ENCODE data around the gene MED4.

The MED4 gene, protein sequence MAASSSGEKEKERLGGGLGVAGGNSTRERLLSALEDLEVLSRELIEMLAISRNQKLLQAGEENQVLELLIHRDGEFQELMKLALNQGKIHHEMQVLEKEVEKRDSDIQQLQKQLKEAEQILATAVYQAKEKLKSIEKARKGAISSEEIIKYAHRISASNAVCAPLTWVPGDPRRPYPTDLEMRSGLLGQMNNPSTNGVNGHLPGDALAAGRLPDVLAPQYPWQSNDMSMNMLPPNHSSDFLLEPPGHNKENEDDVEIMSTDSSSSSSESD

DNA sequence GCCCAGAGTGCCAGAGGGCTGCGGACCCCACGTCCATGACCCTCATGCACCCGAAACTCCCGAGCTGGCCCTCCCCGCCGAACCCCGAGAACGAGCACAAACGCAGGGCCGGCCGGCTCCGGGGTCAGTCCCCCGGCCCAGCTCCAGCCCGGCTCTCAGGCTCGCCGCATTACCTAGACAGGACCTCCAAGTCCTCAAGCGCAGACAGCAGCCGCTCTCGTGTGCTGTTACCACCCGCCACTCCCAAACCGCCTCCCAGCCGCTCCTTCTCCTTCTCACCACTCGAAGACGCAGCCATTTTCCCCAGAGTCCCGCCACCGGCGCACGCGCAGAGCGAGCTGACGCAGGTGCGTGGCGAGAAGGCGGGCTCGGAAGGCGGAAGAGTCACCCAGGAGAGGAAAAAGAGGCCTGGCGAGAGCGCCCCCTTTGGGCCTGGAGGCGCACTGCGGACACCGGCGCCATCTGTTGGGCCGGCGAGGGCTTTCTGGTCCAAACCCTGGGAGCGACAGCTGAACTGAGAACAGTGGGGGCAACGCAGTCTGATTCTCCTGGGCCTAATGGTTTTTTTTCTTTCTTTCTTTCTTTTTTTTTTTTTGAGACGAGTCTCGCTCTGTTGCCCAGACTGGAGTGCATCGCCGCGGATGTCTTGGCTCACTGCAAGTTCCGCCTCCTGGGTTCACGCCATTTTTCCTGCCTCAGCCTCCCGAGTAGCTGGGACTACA lies at the start of gene MED4:
Gene MED4, minus strand, starts transcription at position 324 of the 722 bp plus-strand sequence. Its CDS starts 26 bp downstream, at position 298.
- DNase-seq (ENCODE audit: low spot score), result peak; percentile 94

DNA sequence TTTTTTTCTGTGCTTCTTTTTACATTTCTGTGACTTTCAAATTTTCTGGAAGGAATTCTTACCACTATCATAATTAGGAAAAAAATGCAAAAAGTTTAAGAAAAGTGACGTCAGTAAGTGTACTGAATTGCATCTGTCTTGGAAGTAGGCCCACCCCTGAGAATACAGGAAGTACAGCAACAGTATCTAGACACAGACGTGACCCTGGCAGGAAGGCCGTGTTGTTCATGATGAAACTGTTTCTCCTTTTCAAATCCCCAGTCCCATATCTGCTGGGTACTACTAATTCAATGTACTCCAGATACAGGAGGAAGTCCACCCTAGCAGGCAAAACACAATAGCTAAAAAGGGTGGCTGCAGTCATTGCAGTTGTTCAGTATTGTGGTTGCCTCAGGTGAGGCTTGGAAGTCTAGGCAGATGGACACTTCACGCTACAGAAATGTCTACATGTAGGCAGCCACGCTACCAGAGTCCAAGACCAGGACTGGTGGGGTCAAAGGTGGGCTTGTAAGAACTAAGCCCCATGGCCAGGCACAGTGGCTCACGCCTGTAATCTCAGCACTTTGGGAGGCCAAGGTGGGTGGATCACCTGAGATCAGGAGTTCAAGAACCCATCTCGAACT lies 49.6 kb upstream of the MED4 start:
- peak; percentile 78 for DNase-seq (ENCODE audit: low spot score)

DNA sequence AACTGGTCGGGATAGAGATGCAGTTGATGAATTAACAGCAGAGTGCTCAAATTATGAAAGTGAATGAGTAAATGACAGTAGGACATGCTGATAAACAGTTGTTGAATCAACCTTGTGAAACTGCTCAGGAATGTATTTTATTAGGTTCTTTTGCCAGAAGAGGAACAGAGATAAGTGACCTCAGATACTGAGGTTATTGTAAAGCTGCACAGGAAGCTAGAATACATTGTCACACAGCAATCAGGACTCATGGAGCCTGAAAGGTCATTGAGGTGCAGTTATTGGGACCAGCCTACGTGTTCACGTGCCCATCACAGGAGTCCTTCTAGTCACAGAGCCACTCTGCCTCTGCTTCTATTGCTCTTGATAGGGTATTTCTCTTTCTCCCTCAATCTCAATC lies 47.5 kb upstream of the MED4 start:
- no peak for DNase-seq (ENCODE audit: low spot score)

DNA sequence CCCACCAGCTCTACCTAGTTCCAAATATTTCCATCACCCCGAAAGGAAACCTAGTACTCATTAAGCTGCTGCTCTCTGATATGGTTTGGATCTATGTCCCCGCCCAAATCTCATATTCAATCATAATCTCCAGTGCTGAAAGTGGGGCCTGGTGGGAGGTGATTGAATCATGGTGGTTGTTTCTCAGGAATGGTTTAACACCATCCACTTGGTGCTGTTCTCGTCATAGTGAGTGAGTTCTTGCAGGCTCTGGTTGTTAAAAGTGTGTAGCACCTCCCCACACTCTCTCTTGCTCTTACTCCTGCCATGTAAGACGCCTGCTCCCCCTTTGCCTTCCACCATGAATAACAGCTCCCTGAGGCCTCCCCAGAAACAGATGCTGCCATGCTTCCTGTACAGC lies 43.4 kb upstream of the MED4 start:
- no peak for DNase-seq (ENCODE audit: low spot score)

DNA sequence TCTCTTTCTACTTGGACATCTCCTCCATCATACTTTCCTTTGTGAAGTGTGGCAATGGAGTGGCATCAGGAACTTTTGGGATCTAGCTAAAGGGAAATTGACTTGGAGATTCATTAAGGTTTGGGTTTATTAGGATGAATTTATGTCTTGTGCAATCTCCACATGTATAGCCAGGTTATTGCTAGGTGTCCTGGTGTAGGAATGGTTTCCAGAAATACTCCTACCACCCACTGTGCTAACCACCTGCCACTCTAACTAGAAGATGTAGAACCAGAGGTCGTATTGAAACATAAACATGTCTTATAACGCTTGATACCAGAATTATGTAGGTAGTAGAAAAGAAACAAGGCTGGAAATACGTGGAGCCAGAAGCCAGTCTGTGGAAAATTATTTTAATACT lies 38.1 kb upstream of the MED4 start:
- DNase-seq (ENCODE audit: low spot score), result no peak

DNA sequence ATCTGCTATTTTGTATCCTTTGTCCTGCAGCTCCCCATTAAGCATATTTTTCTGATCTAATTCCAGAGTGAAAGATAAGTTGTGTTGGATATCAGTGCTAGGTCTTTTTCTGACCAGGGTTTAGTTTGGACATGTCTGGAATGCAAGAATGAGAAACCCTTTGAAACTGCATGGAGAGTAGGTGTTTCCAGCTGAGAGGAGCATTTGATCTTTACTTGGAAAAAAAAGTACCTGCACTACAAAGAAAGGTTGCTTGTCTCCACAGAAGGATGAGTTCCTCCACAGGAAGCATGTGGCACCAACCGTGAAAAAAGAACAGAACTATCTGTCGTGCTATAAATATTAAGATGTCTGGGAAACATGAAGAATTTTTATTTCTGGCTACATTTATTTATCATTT lies 36.6 kb upstream of the MED4 start:
- no peak for DNase-seq (ENCODE audit: low spot score)

DNA sequence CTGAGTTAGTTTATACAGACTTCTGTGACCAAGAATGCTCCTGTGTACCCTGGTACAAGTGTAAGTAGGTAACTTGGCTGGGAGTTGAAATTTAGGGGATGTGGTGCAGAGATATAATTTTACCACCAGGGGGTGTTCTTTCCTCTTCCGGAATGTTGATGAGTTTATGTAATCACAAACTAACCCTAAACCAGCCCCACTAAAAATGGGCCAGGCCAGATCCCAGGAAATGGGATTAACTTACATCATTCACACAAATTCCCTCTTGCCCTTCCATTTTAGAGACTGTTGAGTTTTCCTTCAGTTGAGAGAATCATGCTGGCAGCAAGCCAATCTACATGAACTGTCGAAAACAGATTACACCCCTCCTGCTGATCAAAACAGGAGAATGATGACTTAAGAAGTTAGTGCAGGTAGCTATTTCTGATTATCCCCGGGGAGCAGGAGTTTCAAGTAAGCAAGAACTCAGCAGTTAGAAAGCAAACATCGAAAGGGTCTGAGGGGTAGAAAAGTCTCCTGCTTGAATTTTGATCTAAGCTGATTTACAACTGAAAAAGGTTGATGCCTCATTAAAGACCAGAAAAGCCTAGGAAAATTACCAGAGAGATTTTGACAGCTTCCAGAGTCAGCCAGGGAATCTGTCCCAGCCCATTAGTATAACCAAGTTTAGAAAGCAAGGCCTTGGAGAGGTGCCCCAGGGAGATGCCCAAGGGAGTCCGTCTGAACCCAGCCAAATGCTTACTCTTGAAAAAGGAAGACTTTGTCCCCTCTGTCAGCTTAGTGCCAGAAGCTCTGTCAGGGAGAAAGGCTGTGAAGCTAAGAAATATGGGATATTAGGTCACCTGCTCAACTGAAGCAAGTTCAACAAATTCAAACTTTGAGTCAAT lies 32.3 kb upstream of the MED4 start:
- peak; percentile 82 for DNase-seq (ENCODE audit: low spot score)

DNA sequence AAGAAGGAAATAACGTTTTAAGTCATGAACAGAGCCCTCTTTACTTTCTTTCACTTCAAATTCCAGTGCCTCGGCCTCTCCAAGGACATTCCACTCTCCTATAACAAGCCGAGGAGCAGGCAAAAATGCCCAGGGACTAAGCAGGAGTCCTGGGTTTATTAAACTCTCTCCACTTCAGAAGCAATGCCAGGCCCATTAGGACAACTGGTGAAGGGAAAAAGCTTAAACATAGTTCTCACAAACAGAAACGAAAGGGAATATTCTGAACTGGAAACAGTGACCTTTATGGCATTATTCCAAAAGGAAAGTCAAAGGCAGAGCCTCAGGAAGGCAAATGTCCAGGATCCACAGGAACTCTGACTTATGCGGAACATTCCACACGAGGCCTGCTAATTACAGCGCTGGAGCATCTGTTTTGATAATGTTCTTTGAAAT lies 30.9 kb upstream of the MED4 start:
- DNase-seq (ENCODE audit: low spot score), result peak; percentile 47

DNA sequence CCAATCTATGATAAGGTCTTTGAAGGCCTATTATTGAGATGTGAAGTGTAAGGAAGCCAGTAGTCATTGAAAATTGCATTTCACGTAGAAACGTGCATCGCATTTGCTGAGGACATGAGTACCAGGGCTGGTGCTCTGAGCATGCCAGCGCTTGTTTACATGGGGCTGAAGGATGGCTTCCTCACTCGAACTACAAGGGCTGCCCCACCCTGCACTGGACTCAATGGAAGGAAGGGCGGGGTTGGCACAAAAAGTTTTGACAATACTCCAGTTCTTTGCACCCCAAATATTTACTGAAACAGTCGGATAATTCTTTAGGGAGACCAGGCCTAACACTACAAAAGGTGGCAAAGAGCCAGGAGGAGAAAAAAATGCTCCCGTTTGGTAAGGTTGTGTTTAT lies 28.9 kb upstream of the MED4 start:
- DNase-seq (ENCODE audit: low spot score), result no peak

DNA sequence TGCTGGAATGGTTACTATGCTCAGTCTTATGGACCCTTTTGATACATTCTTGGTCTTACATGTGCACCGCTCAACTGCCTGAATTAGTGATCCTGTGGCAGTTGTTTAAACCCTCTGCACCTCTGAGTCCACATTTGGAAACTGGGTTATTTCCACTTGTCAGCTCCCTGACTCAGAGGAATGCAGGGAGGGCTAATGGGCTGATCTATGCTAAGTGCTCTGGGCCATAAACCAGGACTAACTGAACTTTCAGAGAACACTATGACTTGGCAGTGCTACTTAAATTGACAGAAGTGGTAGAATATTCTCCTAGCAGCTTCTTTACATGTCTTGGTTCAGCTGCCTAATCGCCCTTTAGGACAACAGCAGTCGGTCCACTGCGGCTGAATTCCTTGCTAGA lies 26.8 kb upstream of the MED4 start:
- no peak for DNase-seq (ENCODE audit: low spot score)

DNA sequence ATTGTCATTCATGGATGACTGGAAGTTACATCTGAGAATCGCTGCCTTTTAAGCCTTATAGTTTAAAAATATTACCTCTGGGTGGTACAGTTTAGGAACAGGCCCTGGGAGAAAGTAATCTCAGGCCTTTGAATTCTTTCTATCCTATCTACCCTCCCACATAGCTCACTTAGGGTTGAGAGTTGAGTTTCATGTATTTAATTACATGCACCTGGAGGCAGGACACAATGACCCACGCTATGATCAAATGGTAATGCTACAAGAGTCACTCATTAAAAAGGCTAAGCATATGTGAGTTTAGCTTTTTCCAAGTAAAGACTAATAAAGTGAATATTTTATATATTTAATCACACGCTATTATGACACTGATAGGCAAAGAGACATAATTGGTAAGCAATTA lies 25.3 kb upstream of the MED4 start:
- no peak for DNase-seq (ENCODE audit: low spot score)

DNA sequence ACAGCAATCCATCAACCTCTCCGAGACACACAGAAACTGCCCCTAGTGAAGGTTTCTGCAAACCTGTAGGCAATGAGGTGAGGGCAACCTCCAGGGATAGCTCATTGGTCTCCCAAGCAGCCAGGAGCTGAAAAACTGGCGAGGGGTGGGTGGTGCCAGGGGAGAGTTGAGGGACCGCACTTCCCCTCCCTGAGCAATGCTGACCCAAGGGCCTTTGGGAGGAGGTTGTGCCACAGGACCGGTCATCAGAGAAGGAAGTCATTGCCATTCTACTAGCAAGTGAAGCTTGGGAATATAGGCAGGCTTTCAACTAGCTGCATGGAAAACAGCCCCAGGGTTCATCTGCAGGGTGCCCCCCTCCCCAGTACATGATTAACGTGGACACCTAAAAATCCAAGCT lies 23.1 kb upstream of the MED4 start:
- no peak for DNase-seq (ENCODE audit: low spot score)

DNA sequence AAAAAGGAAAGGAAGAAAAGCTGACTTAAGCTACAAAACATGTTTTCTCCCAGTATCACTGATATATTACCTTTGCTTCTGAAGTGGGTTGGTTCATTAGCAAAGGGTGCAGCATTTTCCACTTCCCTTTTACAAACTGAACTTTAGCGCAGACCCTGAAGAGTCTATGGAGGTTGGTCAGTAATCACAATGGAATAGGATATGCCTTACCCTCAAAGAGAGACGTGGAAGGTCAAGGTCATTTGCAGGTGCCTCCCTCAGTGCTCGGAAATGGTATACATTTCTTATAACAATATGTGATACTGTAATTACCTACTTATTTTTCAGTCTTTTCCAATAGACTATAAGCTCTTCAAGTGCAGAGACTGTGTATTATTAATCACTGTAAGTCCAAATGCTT lies 21.9 kb upstream of the MED4 start:
- DNase-seq (ENCODE audit: low spot score), result no peak

DNA sequence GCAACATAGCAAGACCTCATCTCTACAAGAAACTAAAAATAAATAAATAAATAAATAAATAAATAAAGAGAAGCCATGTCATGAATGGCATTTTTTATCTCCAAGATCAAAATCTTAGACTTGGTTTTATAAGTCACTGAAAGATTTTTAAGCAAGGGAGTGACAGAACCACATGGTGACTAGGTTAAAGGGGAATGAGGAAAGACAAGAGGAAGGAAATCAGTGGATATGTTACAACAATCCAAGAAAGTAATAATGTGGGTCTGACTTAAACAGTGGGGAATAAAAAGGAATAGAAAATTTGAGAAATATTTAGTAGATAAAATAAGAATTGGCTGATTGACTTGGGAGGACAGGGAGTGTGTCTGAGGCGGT lies 18.8 kb upstream of the MED4 start:
- DNase-seq (ENCODE audit: low spot score), result no peak

DNA sequence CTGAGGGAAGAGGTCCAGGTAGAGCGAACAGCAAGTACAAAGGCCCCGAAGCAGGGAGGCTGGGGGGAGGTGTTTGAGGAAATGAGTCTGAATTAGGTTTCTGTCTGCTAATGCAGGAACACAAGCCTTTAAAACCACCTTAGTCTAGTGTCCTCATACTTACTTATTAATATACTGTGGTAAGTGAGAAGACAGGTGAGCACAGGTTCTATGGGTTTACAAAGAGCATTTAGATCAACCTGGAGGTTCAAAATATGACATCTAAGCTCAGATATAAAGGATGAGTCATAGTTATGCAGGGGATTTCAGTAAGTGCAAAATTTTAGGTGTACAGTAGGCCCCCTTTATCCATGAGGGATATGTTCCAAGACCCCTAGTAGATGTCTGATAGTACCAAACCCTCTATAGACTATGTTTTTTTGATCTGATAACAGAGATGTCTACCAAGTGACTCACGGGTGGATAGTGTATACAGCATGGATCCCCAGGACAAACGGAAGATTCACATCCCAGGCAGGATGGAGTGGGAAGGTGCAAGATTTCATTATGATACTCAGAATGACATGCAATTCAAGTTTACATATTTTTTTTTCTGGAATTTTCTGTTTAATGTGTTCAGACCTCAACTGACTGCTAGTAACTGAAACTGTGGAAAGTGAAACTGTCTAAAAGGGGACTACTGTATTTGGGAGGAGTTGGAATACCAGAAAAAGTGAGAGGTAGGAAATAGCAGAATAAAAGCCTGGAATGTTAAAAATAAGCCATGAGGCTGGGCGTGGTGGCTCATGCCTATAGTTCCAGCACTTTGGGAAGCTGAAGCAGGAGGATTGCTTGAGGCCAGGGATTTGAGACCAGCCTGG lies 18.2 kb upstream of the MED4 start:
- DNase-seq (ENCODE audit: low spot score), result no peak

DNA sequence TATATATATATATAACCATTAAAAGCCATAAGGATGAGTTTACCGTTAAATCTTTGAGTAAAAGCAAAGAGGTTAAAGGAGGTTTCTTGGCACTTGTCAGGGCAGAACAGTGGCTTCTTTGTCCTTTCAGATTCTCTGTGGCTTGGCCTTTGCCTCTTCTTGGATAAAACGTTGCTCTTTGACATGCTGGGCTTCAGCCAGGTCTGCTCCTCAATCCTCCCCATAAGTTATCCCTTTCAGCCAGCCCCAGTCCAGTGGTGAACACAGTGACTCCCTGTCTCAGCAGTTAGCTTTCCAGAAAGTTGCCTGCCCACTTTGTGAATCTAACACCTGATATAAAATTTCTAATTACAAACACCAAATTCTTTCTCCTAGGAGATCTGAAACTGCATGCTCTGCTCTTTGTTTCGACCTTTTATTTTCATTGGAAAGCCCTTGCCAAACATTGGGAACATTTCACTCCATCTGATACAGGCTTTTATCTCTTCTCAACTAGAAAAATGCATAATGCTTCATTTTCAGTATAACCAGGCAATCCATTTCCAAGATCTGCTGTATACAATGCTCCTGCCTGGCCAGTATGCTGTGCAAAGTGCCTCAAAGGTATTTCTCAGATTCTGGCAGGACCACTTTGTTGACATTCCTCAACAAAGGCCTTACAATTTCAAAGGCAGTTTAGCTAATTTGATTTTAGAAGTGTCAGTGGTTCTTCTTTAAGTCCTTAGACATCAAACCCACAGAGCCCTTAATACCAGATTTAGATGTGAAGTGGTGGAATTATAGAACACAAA lies 16.2 kb upstream of the MED4 start:
- peak; percentile 84 for DNase-seq (ENCODE audit: low spot score)

DNA sequence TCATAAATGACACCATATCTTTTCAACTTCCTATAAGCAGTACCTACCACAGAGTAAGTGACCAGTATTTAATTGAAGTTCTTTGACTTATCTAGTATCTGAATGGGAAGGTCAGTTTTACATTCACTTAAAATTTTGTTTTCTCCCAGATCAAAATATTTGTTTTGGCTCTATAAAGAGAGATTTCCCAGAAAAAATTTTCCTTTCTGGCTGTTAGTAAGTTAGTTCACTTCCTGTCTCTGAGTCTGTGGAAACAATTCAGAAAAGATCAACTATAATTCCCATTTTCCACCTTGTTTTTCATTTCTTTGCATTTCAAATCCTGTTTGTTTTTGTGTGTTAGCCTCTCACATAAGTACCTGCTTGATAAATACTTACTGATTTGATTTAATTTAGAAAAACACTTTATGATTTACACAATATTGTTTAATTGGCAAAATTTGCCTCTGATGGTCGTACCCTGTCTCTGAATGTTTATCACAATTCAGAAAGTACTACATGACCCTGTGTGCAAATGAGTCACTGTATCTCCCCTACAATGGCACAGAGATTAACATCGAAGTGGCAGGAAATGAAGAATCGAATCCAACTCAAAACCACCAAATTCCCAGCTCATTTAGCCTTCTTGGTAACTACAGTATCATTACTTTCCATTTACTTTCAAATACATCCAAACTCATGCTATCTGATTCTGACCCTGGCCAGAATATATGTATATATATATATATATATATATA lies 15.4 kb upstream of the MED4 start:
- no peak for DNase-seq (ENCODE audit: low spot score)

DNA sequence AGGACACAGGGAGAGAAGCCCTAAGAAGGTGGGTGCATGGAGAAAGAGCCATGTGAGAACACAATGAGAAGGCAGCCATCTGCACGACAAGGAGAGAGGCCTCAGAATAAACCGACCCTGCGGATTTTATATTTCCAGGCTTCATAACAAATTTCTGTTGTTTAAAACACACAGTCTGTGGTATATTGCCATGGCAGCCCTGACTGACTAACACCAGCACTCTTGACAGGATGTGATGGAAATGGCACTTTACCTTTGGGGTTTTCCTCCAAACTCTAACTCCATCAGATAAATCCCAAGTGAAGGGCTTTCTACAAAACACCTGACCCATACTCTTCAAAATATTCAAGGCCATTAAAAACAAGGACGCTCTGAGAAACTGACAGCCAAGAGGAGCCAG lies 13.2 kb upstream of the MED4 start:
- no peak for DNase-seq (ENCODE audit: low spot score)

DNA sequence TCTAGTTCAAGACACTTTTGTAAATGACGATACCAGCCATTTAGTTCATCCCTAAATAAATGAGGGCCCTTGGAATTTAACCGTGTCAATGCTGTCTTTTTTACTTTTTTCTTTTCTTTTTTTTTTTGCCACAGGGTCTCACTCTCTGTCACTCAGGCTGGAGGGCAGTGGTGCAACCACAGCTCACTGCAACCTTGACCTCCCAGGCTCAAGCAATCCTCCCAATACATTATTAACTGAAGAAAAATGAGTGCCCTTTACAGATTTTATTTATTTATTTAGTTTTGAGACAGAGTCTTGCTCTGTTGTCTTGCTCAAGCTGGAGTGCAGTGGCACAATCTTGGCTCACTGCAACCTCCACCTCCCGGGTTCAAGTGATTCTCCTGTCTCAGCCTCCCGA lies 2.9 kb upstream of the MED4 start:
- DNase-seq (ENCODE audit: low spot score), result no peak

DNA sequence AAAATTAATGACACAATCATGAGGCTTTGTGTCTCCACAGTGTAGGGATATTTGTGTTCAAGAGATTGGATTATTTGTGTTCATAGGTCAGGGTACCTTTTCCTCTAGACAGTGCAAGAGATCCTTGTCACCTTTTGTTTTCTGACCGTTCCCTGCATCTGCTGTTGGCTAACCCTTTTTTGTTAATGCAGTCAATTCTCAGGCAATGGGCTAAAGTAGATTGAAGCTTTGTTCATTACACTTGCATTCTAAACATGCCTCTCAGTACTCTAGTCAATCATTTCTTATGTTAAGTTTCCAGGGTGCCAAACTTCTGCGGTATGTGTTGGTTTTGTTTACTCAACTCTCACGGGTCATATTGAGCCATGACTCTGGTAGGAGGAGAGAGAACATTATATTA lies 1.8 kb upstream of the MED4 start:
- no peak for DNase-seq (ENCODE audit: low spot score)

All from pons (tissue), 1 donor.